HG02981 (cell line): ENCODE measurements around the gene NUAK1.

ENCODE experiments used
- ATAC-seq: cut with Tn5 transposase; IDR thresholded peaks from one replicate; pipeline ENCODE4 v1.9.1; 2021; ENCODE audit warnings: mild to moderate bottlenecking, moderate library complexity; ENCODE audit not compliant: unreplicated experiment

The NUAK1 gene

DNA sequence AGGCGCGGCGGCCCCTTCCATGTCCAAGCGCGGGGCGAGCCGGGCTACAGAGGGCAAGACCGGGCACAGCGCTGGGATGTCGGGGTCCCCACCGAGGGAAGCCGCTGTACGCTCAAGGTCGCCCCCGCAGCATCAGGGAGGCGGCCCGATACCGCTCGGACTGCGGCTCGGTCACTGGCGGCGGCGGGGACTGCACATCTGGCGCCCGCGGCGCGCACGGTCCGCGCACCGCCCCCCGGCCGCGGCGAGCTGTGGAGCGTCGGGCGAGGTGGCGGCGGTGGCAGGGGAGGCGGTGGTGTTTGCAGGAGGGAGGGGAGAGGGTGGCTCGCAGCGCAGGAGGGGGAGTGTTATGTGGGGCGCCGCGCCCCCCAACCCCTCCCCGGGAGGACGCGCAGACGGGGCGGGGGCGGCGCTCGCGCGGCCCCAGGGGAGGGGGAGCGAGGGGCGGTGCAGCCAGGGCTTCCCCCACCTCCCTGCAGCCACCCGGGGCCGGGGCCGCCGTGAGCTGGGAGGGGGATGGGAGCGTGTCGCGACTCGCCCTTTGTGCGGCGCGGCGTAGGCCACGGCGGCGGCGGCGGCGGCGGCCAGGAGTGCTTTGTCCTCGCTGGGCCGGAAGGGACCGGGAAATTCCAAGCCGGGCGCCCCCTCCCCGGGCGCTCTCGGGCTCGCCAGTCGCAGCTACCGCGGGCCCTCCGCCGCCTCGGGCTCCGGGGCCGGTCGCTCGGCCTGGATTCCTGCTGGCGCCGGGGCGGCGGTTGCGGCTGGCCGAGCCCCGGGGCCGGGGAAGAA, at the start of gene NUAK1:
TSS of gene NUAK1 (minus strand) at position 322 of the 789 bp plus-strand sequence. CDS start at position 21, 301 bp downstream.
- ATAC-seq = no peak

GRCh38 chr12:106188256-106188655, 49.5 kb upstream of the NUAK1 start:
- no peak for ATAC-seq

DNA sequence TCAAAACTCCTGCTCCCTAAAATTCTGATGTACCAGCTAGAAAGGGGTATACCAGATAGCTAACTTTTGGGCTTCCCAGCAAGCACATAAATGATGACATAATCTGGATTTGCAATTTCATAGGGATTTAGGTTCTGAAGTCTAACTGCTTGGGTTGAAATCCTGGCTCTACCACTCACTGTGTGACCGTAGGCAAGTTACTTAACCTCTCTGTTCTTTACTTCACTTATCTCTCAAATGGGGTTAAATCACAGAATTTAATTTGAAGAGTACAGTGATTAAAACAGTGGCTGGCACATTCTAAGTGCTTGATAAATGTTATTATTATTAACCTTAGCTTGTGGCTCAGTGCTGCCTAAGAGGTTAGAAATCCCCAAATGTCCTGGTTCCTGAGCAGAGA, 49.1 kb upstream of the NUAK1 start:
- no peak for ATAC-seq

DNA sequence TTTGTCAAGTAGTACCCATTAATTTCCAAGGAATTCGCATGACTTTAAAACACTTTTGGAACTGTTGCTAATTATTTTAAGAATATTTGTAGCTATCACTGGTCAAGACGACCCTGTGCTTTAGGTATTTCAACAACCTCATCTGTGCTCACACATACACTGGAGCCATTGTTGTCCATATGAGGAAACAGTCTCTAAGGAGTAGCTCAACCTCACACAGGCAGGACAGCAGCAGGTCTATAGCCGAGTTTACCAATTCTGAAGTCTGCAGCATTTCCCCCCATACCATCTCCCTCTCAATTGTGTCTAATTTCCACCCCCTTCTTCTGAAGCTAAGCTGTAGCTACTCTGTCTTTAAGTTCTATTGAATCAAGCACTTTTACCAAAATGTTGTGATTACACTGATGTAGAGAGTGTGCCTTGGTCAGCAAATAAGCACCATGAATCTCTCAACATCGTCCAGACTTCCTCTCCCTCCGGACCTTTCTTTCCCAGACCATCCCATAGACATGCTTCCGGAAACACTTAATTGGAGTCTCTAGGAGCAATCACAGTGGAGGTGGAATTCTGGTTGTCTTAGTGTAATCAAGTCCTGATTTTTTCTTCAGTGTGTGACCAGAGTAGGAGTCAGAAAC, 48.5 kb upstream of the NUAK1 start:
- ATAC-seq = no peak

GRCh38 chr12:106183735-106184134, 45.0 kb upstream of the NUAK1 start:
- no peak for ATAC-seq

GRCh38 chr12:106181401-106182114, 42.8 kb upstream of the NUAK1 start:
- no peak for ATAC-seq

DNA sequence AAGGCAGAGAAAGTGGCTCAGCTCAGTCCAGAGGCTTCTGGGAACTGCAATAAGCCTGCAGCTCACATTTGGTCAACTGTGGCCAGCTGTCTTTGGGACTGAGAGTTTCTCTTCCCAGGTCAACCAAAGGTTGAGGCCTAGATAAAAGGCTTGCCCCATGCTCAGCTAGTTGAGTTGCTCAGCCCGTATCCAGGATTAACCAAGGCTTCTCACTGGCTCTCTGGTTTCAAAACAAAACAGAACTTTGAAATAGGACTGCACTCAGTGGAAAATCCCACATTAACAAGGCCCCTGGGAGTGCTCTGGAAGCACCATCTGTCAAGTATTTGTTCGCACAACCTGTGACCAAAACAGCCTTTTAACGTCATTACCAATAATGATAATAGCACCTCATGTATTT, 40.3 kb upstream of the NUAK1 start:
- no peak for ATAC-seq

GRCh38 chr12:106178562-106178961, 39.8 kb upstream of the NUAK1 start:
- no peak for ATAC-seq

- ATAC-seq = no peak
Measured at GRCh38 chr12:106176560-106176959, 37.8 kb upstream of the NUAK1 start.

DNA sequence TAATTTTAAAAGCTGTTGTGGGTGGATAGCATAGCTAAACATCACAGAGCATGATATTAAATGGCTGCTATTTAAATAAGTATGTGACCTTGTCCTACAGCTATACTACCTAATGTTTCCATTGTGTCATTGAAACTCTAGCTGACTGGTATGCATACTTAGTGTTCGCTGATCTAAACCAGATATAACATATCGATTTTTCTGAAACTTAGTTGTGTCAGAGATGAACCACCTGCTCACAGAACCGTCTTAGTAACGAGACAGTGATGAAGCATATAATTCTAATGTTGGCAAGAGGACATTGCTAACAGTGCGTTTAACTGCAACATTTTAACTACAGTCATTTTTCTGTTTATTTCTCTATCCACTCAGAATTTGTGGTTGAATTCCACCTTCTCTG, 36.1 kb upstream of the NUAK1 start:
- no peak for ATAC-seq

GRCh38 chr12:106173442-106173841, 34.7 kb upstream of the NUAK1 start:
- no peak for ATAC-seq

- ATAC-seq = no peak
Measured at GRCh38 chr12:106171117-106171750, 32.5 kb upstream of the NUAK1 start.

GRCh38 chr12:106170285-106170684, 31.5 kb upstream of the NUAK1 start:
- no peak for ATAC-seq

DNA sequence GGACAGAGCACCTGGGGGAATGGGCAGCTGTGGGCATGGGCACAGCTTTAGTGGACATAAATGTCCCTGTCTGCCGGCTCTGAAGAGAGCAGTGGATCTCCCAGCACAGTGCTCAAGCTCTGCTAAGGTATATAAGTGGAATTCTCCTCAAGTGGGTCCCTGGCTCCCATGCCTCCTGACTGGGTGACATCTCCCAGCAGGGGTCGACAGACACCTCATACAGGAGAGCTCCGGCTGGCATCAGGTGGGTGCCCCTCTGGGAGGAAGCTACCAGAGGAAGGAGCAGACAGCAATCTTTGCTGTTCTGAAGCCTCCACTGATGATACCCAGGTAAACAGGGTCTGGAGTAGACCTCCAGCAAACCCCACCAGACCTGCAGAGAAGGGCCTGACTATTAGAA, 25.0 kb upstream of the NUAK1 start:
- ATAC-seq = no peak

DNA sequence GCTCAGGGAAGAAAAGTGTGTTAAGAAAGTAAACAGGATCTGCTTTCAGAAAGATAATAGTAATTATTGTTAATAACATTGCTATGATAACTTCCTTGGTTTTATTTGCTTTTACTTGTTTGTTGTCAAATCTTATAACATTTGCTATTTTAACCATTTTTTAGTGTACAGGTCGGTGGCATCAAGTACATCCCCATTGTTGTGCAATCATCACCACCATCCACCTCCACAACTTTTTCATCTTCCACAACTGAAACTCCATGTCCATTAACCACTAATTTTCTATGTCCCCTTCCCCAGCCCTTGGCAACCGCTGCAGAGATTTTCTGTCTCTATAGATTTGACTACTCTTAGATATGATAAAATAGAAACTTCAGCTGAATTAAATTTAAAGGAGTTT, 22.7 kb upstream of the NUAK1 start:
- no peak for ATAC-seq

GRCh38 chr12:106160915-106161314, 22.2 kb upstream of the NUAK1 start:
- no peak for ATAC-seq

- ATAC-seq = no peak
Measured at GRCh38 chr12:106157802-106158201, 19.0 kb upstream of the NUAK1 start.

DNA sequence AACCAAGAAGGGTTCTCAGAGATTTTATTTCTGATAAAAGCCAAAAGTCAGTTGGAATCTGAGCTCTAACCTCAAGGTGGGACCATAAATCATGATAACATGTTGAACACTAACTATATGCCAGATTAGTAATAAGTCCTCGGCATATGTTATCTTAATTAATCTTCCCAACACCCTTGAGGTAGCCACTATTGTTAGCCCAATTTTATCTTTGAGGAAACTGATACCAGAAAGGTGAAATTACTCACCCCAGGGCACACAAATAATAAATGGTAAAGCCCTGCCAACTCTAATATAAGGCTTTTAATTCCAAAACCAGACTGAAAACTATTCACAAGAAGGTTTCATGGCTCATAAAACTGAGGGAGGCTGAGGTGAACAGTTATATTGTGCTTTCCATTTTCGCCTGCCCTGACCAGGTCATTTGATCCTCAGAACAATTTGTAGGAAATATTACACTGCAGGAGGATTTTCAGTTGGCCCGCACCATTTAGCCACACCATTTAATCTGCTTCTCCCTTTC, 16.1 kb upstream of the NUAK1 start:
- no peak for ATAC-seq

GRCh38 chr12:106152334-106152733, 13.6 kb upstream of the NUAK1 start:
- no peak for ATAC-seq

GRCh38 chr12:106150555-106150954, 11.8 kb upstream of the NUAK1 start:
- no peak for ATAC-seq

DNA sequence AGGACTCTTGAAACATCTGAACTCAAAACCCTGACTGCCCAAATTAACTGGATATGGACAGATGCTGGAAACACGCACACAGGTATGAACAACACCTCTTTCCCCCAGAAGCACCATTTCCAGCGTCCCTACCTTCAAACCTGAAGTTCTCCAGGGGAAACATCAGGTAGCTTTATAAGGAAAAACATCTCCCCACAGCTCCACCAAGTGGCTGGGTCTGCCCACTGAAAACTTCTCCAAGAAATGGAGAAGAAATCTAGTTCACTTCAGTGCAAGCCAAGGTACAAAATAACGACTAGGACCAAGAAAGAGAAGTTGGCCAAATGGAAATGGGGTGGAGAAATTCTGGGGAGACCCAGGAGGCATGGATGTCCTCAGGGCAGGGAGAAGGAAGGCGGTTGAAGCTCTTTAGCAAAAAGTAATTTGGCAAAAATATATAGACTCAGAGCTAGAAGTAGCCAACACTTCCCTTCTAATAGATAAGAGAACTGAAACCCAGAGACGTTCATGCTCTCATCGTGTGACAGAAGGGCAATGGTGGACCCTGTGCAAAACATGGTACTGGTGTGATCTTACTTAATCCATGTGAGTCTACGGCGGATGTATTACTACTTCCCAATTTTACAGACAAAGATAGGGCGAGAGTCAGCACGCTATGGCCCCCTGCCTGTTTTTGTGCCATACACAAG, 10.5 kb upstream of the NUAK1 start:
- ATAC-seq = no peak
